Measurements from ENCODE around the gene PCDH19.

Gene PCDH19

DNA sequence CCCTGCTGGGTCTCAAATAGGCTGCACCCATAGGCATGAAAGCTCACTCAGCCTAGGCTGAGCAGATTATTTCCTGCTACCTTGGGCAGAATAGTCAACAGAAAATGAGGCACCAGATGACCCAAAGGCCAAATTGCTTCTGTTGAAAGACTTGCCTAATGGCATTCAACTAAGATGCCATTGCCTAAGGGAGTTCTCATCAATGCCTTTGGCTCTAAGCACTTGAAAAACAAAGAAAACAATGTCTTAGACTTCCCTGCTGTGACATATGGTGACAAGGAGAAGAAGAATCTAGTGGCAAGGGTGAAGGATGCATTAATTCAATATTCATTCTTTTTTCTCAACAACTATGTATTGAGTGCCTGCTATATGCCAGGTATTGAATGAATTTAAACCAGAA is 25.7 kb upstream of the PCDH19 start:
- TF ChIP-seq, protein P1, sequence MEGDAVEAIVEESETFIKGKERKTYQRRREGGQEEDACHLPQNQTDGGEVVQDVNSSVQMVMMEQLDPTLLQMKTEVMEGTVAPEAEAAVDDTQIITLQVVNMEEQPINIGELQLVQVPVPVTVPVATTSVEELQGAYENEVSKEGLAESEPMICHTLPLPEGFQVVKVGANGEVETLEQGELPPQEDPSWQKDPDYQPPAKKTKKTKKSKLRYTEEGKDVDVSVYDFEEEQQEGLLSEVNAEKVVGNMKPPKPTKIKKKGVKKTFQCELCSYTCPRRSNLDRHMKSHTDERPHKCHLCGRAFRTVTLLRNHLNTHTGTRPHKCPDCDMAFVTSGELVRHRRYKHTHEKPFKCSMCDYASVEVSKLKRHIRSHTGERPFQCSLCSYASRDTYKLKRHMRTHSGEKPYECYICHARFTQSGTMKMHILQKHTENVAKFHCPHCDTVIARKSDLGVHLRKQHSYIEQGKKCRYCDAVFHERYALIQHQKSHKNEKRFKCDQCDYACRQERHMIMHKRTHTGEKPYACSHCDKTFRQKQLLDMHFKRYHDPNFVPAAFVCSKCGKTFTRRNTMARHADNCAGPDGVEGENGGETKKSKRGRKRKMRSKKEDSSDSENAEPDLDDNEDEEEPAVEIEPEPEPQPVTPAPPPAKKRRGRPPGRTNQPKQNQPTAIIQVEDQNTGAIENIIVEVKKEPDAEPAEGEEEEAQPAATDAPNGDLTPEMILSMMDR (conservative IDR thresholded peaks at IDR 0.05; ENCODE audit: low read depth, low read length), result no peak
- H3K4me3 ChIP-seq (ENCODE audit: low read depth, low read length), result no peak overlapping the region
- no peak for DNase-seq (ENCODE audit: low read depth)

DNA sequence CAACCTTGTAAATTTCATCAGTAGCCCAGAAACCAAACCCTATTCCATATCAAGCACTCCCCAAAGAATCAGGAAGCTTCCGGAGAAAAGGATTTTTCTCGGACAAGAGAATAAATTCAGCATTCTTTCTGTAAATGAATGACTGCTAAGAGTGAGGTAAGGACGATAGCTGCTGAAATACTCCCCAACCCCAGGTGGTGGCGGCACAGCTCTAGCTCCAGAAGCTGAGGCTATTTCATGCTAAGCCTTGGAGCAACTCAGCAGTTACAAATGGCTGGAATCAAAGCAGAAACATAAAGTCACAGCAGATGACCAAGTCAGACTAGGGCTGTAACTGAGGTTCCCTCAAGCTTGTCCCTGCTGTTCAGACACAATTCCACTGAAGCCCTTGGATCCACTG is 13.9 kb upstream of the PCDH19 start:
- DNase-seq (ENCODE audit: low read depth), result peak; percentile 15

DNA sequence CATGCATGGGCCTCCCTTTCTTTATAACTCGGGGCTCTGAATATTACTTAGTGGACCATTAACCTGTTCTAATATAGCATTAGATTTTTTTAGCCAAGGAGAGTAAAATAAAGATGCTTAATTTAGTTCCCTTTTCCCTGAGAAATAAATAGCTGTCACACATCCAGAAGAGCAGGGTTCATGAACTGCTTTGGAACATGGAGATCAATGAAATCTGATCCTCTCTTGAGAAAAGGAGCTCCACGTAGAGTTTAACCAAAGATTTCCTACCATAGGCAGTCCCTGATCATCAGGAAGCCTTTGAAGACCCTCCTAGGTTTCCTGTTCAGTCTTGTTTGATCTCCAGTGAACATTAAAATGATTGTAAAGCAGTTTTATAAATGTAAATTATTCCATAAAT is 8.5 kb upstream of the PCDH19 start:
- TF ChIP-seq, protein P1 (conservative IDR thresholded peaks at IDR 0.05; ENCODE audit: low read depth, low read length), result no peak
- H3K4me3 ChIP-seq (ENCODE audit: low read depth, low read length), result no peak overlapping the region
- no peak for DNase-seq (ENCODE audit: low read depth)

More for the DNA sequence above, 13.9 kb upstream of the PCDH19 start:
- TF ChIP-seq, protein P1 (conservative IDR thresholded peaks at IDR 0.05; ENCODE audit: low read depth, low read length), result peak; percentile 15
- no peak overlapping the region for H3K4me3 ChIP-seq (ENCODE audit: low read depth, low read length)

DNA sequence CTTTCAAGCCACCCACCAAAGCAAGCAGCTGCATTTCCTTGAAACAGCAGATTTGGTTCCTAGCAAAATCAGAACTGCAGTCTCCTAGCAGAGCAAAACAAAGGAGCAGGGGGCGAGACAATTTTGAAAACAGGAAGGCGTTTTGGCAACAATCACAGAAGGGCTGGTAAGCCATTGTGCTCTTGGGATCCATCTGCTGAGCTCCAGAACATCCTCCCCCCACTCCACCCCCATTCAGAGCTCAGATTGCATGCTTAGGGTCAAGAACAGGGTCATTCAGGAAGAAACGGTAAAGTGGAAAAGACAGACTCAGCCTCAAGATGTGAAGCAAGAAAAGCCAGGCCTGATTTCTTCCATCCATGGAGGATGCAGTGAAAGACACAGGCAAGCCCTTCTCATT is 7.6 kb upstream of the PCDH19 start:
- TF ChIP-seq, protein P1 (conservative IDR thresholded peaks at IDR 0.05; ENCODE audit: low read depth, low read length), result no peak
- DNase-seq (ENCODE audit: low read depth), result peak; percentile 6

DNA sequence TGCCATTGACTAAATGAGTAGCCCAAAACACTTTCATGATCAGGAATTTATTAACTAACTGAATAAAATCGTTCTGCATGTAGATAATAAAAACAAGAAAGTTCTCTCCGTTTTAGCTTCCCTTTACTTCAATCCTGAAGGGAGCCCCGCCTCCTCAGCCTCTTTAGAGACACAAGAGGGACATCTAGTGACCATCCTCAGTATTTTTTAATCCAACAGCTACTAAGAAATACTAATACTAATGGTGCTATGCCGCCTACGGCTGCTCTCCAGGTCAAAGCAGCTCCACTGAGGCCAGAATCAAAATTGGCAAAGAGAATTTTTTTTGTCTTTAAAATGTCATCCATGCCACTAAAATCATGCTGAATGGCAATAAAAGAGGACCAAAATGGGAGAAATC is 3.2 kb upstream of the PCDH19 start:
- TF ChIP-seq, protein P1 (conservative IDR thresholded peaks at IDR 0.05; ENCODE audit: low read depth, low read length), result peak; percentile 56
- peak; percentile 73 for DNase-seq (ENCODE audit: low read depth)
- no peak overlapping the region for H3K4me3 ChIP-seq (ENCODE audit: low read depth, low read length)

More for the DNA sequence above, 7.6 kb upstream of the PCDH19 start:
- no peak overlapping the region for H3K4me3 ChIP-seq (ENCODE audit: low read depth, low read length)

DNA sequence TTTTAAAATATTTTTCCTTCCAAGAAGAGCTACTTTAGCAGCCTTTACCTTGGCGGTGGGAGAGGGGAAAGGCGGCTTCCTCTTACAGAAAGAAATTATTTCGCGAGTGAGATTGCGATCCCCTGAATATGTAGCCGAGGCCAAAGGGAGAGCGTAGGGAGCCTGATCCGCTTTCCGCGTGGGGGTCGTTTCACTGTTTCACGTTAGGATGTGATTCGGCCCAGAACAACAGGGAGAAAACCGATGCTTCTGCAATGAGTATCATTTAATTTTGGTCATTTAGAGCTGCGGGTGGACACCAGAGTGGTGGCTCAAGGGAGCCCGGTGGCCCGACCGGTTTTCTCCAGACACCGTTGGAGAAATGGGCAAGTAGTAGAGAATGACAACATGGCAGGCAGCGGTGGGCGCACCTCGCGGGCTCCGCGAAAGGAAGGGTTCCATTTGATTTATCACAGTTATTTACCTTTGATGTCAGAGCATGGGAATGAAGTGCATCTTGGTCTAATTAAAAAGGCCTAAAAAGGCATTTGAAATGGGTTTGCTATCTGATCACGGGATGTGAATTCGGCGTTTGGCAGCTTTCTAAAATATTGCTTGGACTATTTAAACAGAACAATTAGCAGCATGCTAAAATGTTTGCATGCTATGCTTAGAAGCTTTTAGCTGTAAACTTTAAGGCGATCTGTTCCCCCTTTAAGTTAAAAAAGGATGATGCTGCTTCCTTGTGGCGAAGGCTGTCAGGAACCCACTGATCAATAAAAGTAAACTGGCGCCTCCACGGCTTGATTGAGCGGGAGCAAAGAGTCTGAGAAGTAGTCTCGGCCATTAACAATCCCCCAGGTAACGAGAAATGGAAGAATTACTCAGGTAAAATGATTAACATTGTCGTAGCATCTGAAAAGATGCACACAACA is 2.0 kb upstream of the PCDH19 start:
- no peak overlapping the region for H3K4me3 ChIP-seq (ENCODE audit: low read depth, low read length)
- DNase-seq (ENCODE audit: low read depth), result no peak
- TF ChIP-seq, protein P1 (conservative IDR thresholded peaks at IDR 0.05; ENCODE audit: low read depth, low read length), result no peak

Measured in choroid plexus epithelial cell (primary cell).